ENCODE measurements around the gene BIN1. TPM values are rescaled to one million over a fixed set of nuclear protein-coding genes. Genes with fewer than 3 reads are reported as not detected.

The BIN1 gene
- total RNA-seq, 2 donors from 2014 or later: 24.9 to 30.1 TPM

DNA sequence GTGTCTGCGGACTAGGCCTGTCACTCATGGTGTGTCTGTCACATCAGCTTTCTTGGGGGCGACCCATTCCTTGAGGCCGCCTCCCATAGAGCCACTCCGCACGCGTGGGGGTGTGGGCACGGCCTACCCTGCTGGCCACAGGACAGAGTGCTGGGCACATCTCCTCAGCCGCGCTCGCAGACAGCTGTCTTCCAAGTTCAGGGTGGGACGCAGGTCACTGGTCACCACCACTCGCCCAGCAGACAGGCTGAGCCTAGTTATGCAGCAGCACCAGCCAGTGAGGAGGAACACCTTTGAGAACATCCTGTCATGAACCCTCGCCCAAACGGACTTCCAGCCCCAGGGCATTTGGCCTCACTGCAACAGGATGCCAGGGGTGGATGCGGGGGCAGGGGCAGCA lies 30.8 kb upstream of the BIN1 start:
- no peak for DNase-seq (ENCODE audit: low spot score)

DNA sequence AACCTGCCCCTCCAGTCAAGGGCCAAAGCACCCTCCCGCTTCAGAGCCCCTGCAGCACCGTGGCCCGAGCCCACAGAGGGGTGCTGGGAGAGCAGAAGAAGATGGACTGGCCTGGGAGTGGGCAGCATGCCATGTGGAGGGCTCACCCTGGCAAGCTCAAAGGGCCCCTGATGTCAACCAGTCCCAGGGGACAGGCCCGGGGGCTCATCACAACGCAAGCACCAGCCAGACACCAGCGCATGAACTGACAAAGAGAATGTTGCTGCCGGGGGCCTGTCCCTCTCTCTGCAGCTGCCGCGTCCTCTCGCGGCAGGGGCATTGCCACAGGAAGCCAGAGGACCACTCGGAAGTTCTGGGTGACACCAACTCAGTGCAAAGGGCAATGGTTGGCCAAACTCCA lies 30.3 kb upstream of the BIN1 start:
- H3K27ac ChIP-seq: no peak overlapping the region
- TF ChIP-seq, protein P1, sequence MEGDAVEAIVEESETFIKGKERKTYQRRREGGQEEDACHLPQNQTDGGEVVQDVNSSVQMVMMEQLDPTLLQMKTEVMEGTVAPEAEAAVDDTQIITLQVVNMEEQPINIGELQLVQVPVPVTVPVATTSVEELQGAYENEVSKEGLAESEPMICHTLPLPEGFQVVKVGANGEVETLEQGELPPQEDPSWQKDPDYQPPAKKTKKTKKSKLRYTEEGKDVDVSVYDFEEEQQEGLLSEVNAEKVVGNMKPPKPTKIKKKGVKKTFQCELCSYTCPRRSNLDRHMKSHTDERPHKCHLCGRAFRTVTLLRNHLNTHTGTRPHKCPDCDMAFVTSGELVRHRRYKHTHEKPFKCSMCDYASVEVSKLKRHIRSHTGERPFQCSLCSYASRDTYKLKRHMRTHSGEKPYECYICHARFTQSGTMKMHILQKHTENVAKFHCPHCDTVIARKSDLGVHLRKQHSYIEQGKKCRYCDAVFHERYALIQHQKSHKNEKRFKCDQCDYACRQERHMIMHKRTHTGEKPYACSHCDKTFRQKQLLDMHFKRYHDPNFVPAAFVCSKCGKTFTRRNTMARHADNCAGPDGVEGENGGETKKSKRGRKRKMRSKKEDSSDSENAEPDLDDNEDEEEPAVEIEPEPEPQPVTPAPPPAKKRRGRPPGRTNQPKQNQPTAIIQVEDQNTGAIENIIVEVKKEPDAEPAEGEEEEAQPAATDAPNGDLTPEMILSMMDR (IDR thresholded peaks at IDR 0.05): no peak
- no peak overlapping the region for H3K4me3 ChIP-seq
- no peaks in the 10 kb centered on the region for H3K36me3 ChIP-seq
- no peaks in the 10 kb centered on the region for H3K27me3 ChIP-seq (replicated peaks; ENCODE audit: insufficient read depth)
- no peak for DNase-seq (ENCODE audit: low spot score)
- no peaks in the 10 kb centered on the region for H3K9me3 ChIP-seq
- H3K4me1 ChIP-seq (ENCODE audit: control insufficient read depth in 1 of 2, low read depth in 2 of 2): no peaks in the 10 kb centered on the region
- no peak for ATAC-seq (ENCODE audit: insufficient number of reproducible peaks, low FRiP score, low read depth)

More for the DNA sequence above, 30.8 kb upstream of the BIN1 start:
- no peaks in the 10 kb centered on the region for H3K9me3 ChIP-seq
- H3K27me3 ChIP-seq (replicated peaks; ENCODE audit: insufficient read depth): no peaks in the 10 kb centered on the region
- ATAC-seq (ENCODE audit: insufficient number of reproducible peaks, low FRiP score, low read depth): no peak
- H3K27ac ChIP-seq: no peak overlapping the region
- no peaks in the 10 kb centered on the region for H3K36me3 ChIP-seq
- H3K4me3 ChIP-seq: no peak overlapping the region
- H3K4me1 ChIP-seq (ENCODE audit: control insufficient read depth in 1 of 2, low read depth in 2 of 2): no peaks in the 10 kb centered on the region
- TF ChIP-seq, protein P1 (IDR thresholded peaks at IDR 0.05): no peak

DNA sequence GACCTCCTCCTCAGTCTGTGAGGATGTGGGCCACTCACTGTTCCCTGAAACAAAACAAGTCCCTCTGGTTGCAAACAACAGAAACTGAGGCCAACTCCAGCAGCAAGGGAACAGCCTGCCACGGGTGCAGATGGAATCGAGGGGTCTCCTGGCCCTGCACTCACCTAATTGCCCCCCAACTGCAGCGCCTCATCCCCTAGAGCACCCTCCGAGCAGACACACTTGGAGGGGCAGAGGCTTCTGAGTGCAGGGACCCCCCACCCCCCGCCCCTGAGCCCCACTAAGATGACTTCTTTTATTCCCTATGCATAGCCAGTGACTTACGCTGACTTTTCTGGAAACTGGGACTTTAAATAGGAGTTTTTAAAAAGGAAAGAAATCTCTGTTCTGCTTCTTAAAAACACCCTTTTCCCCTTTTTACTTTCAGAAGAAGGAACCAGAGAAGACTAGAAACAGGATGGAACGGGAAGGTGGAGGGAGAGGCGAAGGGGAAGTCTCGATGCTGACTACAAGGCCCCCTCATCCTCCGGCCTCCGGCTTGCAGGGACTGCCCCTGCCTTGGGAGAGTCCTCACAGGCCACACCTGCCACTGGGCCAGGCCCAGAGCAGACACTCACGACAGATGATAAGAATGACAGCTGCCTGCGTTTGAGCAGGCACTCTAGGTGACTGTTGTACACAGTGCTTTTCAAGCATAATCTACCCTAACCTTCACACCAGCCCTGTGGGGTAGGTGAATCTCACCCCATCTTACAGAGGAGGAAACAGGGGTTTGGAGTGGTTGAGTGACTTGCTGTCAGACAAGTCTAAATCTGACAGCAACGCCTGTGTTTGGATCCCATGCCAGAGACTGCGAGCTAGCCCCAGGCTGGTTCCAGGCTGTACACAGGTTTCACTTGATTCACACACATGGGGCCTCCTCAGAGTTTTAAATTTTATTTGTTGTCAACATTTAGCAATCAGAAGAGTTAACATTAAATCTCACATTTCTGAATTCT lies 28.2 kb upstream of the BIN1 start:
- Histone ChIP-seq H3K4me1 (ENCODE audit: control insufficient read depth in 1 of 2, low read depth in 2 of 2) (no peaks in the 10 kb centered on the region), H3K9me3 (no peaks in the 10 kb centered on the region), H3K36me3 (no peaks in the 10 kb centered on the region), H3K4me3 (no peak overlapping the region), H3K27ac (no peak overlapping the region), H3K27me3 (replicated peaks; ENCODE audit: insufficient read depth) (no peaks in the 10 kb centered on the region)
- ATAC-seq (ENCODE audit: insufficient number of reproducible peaks, low FRiP score, low read depth) (no peak), DNase-seq (ENCODE audit: low spot score) (no peak)
- TF ChIP-seq, protein P1 (IDR thresholded peaks at IDR 0.05): no peak

DNA sequence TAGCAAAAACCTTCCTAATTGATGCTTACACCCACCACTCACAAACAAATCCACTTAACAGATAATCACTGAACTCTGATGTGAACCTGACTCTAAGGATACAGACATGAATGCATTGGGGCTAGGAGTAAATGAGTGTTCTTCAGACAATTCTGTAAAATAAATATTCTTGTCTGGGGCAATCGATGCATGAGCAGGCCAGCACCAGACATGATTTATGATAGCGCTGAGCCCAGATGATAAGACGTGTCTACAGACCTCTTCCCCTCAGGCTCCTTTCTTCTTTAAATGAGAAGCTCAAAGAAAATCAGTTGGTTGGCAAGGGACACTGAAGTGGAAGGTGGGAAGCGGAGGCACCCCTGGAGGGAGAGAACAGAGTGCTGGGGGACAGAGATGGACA lies 27.3 kb upstream of the BIN1 start:
- TF ChIP-seq, protein P1 (IDR thresholded peaks at IDR 0.05): no peak
- no peak overlapping the region for H3K27ac ChIP-seq
- ATAC-seq (ENCODE audit: insufficient number of reproducible peaks, low FRiP score, low read depth): no peak

DNA sequence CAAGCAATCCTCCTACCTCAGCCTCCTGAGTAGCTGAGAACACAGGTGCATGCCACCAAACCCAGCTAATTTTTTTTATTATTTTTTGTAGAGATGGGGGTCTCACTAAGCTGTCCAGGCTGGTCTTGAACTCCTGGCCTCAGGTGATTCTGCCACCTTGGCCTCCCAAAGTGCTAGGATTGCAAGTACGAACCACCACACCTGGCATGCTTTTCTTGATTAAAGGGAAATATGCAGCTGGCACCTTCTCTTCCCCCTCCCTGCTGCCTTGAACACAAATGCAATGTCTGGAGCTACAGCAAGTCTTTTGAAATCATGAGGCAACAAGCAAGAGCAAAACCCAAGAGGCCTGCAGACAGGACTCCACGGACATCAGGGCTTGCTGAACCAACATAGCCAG lies 26.8 kb upstream of the BIN1 start:
- H3K36me3 ChIP-seq: no peaks in the 10 kb centered on the region
- no peaks in the 10 kb centered on the region for H3K4me1 ChIP-seq (ENCODE audit: control insufficient read depth in 1 of 2, low read depth in 2 of 2)
- TF ChIP-seq, protein P1 (IDR thresholded peaks at IDR 0.05): no peak
- no peak overlapping the region for H3K4me3 ChIP-seq
- no peak overlapping the region for H3K27ac ChIP-seq
- DNase-seq (ENCODE audit: low spot score) (no peak), ATAC-seq (ENCODE audit: insufficient number of reproducible peaks, low FRiP score, low read depth) (no peak)
- no peaks in the 10 kb centered on the region for H3K27me3 ChIP-seq (replicated peaks; ENCODE audit: insufficient read depth)
- H3K9me3 ChIP-seq: no peaks in the 10 kb centered on the region

More for the DNA sequence above, 27.3 kb upstream of the BIN1 start:
- no peaks in the 10 kb centered on the region for H3K4me1 ChIP-seq (ENCODE audit: control insufficient read depth in 1 of 2, low read depth in 2 of 2)
- H3K4me3 ChIP-seq: no peak overlapping the region
- no peak for DNase-seq (ENCODE audit: low spot score)
- no peaks in the 10 kb centered on the region for H3K36me3 ChIP-seq
- H3K9me3 ChIP-seq: no peaks in the 10 kb centered on the region
- no peaks in the 10 kb centered on the region for H3K27me3 ChIP-seq (replicated peaks; ENCODE audit: insufficient read depth)
